Astrocyte of the spinal cord (primary cell): Measurements from ENCODE around the gene RPLP2.
A peak's percentile ranks its signal among the peaks of the same experiment; 100 is the strongest.

ENCODE experiments used
- DNase-seq: peaks from one replicate; pipeline ENCODE4 v3.0.0; 2011; ENCODE audit warnings: low read depth, low spot score
- H3K4me3 ChIP-seq: 2 replicates; pipeline ENCODE4 v1.5.1; 2011; ENCODE audit warnings: low read depth, mild to moderate bottlenecking, low read length, moderate library complexity
- CTCF ChIP-seq: IDR thresholded peaks from 2 replicates; pipeline ENCODE4 v1.5.1; 2012; ENCODE audit warnings: low read depth, mild to moderate bottlenecking, low read length, inconsistent platforms
- in situ Hi-C: cut with HindIII; loops from 2 replicates; pipeline ENCODE4 v1.10.0; 2017; ENCODE audit warnings: low sequenced_read_pairs

RPLP2 gene

GRCh38 chr11:813456-814096 lies 3.8 kb downstream of the RPLP2 start:
- in situ Hi-C loops, result no loop called here
- TF ChIP-seq CTCF, result no peak
- no peak for DNase-seq
- H3K4me3 ChIP-seq, result no peak overlapping the region

- DNase-seq, result no peak
- TF ChIP-seq CTCF, result no peak
- in situ Hi-C loops, result no loop called here
- no peak overlapping the region for H3K4me3 ChIP-seq
Measured at GRCh38 chr11:815675-816432, 6.1 kb downstream of the RPLP2 start.

- in situ Hi-C loops, result no loop called here
- TF ChIP-seq CTCF, result no peak
- no peak for DNase-seq
- H3K4me3 ChIP-seq, result no peak overlapping the region
Measured at GRCh38 chr11:816433-816779, 6.6 kb downstream of the RPLP2 start.

- no peak for TF ChIP-seq CTCF
- peak within 1 kb of the TSS; percentile 62 for H3K4me3 ChIP-seq
- in situ Hi-C loops, result no loop called here
- no peak for DNase-seq
Measured at GRCh38 chr11:818396-819128, 8.8 kb downstream of the RPLP2 start, which contains the start of gene PNPLA2. Gene PNPLA2 (plus strand): TSS chr11:818914. CDS start chr11:819719, 805 bp downstream.

GRCh38 chr11:819129-819931 lies 9.6 kb downstream of the RPLP2 start:
- DNase-seq, result peak; percentile 83
- in situ Hi-C loops, result no loop called here
- H3K4me3 ChIP-seq, result peak overlapping the region; percentile 62
- TF ChIP-seq CTCF, result no peak
